ENCODE measurements around the gene LRRTM1. TPM values are rescaled to one million over a fixed set of nuclear protein-coding genes. Genes with fewer than 3 reads are reported as not detected.

The LRRTM1 gene
- 1.1 and 1.4 TPM in 2 replicates for total RNA-seq (2021; fragmentation: NEBNext Ultra II Directional; extraction: Animal tissue kit (Norgen Biotek cat#: 25700))
- polyA plus RNA-seq (2011; rRNA removed), result 2.3 and 4.6 TPM in 2 replicates
- 2.9 TPM for polyA plus RNA-seq (2011; cell fraction: cytosol; rRNA removed)
- polyA plus RNA-seq (2011; cell fraction: nucleus; rRNA removed), result 3.0 TPM
- polyA plus RNA-seq (2012, experiment 1 of 2), result 1.0 to 1.5 TPM (median 1.1 TPM) in 4 replicates
- polyA plus RNA-seq (2012, experiment 2 of 2), result 1.5 TPM
- polyA plus RNA-seq (2013, experiment 1 of 2), result 1.3 TPM
- 1.5 TPM for polyA plus RNA-seq (2013, experiment 2 of 2)
- 2.1 and 2.4 TPM in 2 replicates for polyA minus RNA-seq (2011; rRNA and poly(A)+ RNA removed)
- 1.9 TPM for polyA minus RNA-seq (2011; cell fraction: cytosol; rRNA and poly(A)+ RNA removed)
- 1.6 TPM for polyA minus RNA-seq (2011; cell fraction: nucleus; rRNA and poly(A)+ RNA removed)
- long read RNA-seq, experiment 1, partial matches to known transcripts, result 1 of 2 reads
- long read RNA-seq, experiment 1, other reads (novel, unspliced or antisense), result 0 of 2 reads
- long read RNA-seq, experiment 2, result 0 reads

GRCh38 chr2:80303909-80304837 is at the start of gene LRRTM1:
TSS of gene LRRTM1 (minus strand) at chr2:80304752. CDS start at chr2:80303819, 933 bp downstream.
- FAIRE-seq, result no peak
- H2BK5ac ChIP-seq (ENCODE audit: low read depth, low read length), result no peak within 1 kb of the TSS
- TF ChIP-seq TAF1 (IDR thresholded peaks at IDR 0.05; ENCODE audit: low read depth, low read length) (0 out of 2 replicates have a peak, but pooled peaks have one; percentile 10), SIN3A (conservative IDR thresholded peaks at IDR 0.05 in 1 of 2, IDR thresholded peaks at IDR 0.05 in 1 of 2; ENCODE audit: low read depth in 1 of 2, low read length in 2 of 2) (peak in 1 of 2 experiments; percentile 29; a peak in 1 of 4 replicates), CTCF (IDR thresholded peaks at IDR 0.05; ENCODE audit: control extremely low read depth in 1 of 3, insufficient read depth in 1 of 3, low read depth in 1 of 3, low read length in 3 of 3) (peak in 1 of 3 experiments; percentile 13; a peak in 1 of 4 replicates), RAD21 (IDR thresholded peaks at IDR 0.05 in 1 of 2, conservative IDR thresholded peaks at IDR 0.05 in 1 of 2; ENCODE audit: low read depth in 2 of 2, low read length in 2 of 2) (peak in 1 of 2 experiments; percentile 20; a peak in 2 of 4 replicates)

More at GRCh38 chr2:80303909-80304837, at the start of gene LRRTM1:
- H3K27ac ChIP-seq (ENCODE audit: low read depth, low read length), result no peak within 1 kb of the TSS
- H3K18ac ChIP-seq (ENCODE audit: extremely low read depth, low read length), result no peak within 1 kb of the TSS; the same call in 1 of the 2 replicates
- no peak within 1 kb of the TSS for H3K23ac ChIP-seq (ENCODE audit: insufficient read length)
- no peaks in the 10 kb centered on the region for H3K9me3 ChIP-seq (ENCODE audit: insufficient read depth in 2 of 2, low read depth in 1 of 2, low read length in 1 of 2)
- H2AFZ ChIP-seq (ENCODE audit: low read length), result no peak within 1 kb of the TSS
- H3K4me2 ChIP-seq (ENCODE audit: insufficient read depth in 1 of 2, low read depth in 2 of 2, low read length in 2 of 2), result peak within 1 kb of the TSS; percentile 81 to 88
- H3K27me3 ChIP-seq (replicated peaks in 1 of 4; ENCODE audit: control insufficient read depth in 3 of 4, extremely low read depth in 1 of 4, insufficient read depth in 3 of 4, low read length in 3 of 4), result peaks cover 29 to 56% (median 49%) of the 10 kb centered on the region in 4 experiments
- no peak within 1 kb of the TSS; the same call in 1 of the 2 replicates for H2BK15ac ChIP-seq (ENCODE audit: low read length)
- H3K79me2 ChIP-seq (ENCODE audit: control insufficient read depth in 1 of 2, insufficient read depth in 2 of 2, low read length in 2 of 2), result no peaks in the 10 kb centered on the region
- no peak within 1 kb of the TSS for H4K5ac ChIP-seq (ENCODE audit: insufficient read length, low read depth, low read length)
- H4K8ac ChIP-seq (ENCODE audit: extremely low read depth, insufficient read depth, low read length), result no peak within 1 kb of the TSS
- H3K4ac ChIP-seq (replicated peaks; ENCODE audit: insufficient read length, low read depth, low read length), result no peak within 1 kb of the TSS
- H2BK12ac ChIP-seq (ENCODE audit: low read depth, low read length), result peak within 1 kb of the TSS; percentile 51; the same call in 1 of the 2 replicates
- no peak within 1 kb of the TSS for H4K91ac ChIP-seq (replicated peaks; ENCODE audit: insufficient read length, low read length)
- H3K4me1 ChIP-seq (replicated peaks in 1 of 4; ENCODE audit: control insufficient read depth in 3 of 4, insufficient read depth in 4 of 4, low read length in 3 of 4), result peaks cover 16 to 33% (median 20%) of the 10 kb centered on the region in 4 experiments
- POLR2A ChIA-PET (ENCODE audit: partially characterized antibody), result interaction anchor here (1.0 to 1.5 kb wide), 2 partner anchors 20 to 22 kb away, joined by 4 read pairs; no protein-coding TSS in a partner anchor
- DNase-seq (ENCODE audit: low read depth in 1 of 2, low spot score in 2 of 2), result peak in 1 of 2 experiments; percentile 70
- no peak within 1 kb of the TSS for H3K14ac ChIP-seq (ENCODE audit: insufficient read length)
- no peak within 1 kb of the TSS for H2BK120ac ChIP-seq (replicated peaks; ENCODE audit: low read depth, low read length)
- CTCF ChIA-PET (ENCODE audit: partially characterized antibody), result interaction anchor here (1.3 to 1.9 kb wide), 3 partner anchors 16 to 66 kb away, joined by 4 to 5 read pairs (median 5); no protein-coding TSS in a partner anchor
- peak within 1 kb of the TSS; percentile 33 to 63 (median 56) for H3K4me3 ChIP-seq (ENCODE audit: extremely low read depth in 1 of 4, insufficient read depth in 2 of 4, low read depth in 3 of 4, low read length in 4 of 4)
- H3K23me2 ChIP-seq (ENCODE audit: low read depth, low read length), result peaks cover 23% of the 10 kb centered on the region
- no peaks in the 10 kb centered on the region for H3K36me3 ChIP-seq (ENCODE audit: control insufficient read depth in 2 of 4, insufficient read depth in 4 of 4, low read length in 3 of 4)
- H3K56ac ChIP-seq (replicated peaks; ENCODE audit: insufficient read length, low read depth, low read length), result no peak within 1 kb of the TSS
- 3% methylated on average over 45 of the region's 64 CpGs; no CpG with 5 or more reads in 1 of the 2 experiments for WGBS, 2 experiments (ENCODE audit: extremely low coverage in 1 of 2, insufficient coverage in 1 of 2, insufficient read length in 1 of 2, insufficient replicate concordance in 2 of 2, low coverage in 1 of 2, low lambda C conversion rate in 2 of 2, missing lambda C conversion rate in 1 of 2)
- H3K9ac ChIP-seq (replicated peaks in 1 of 4; ENCODE audit: extremely low read depth in 1 of 4, low read depth in 3 of 4, low read length in 3 of 4), result 0 out of 7 replicates have a peak within 1 kb of the TSS, but pooled peaks of 1 of the 4 experiments have one; percentile 13
- peaks cover 0 to 2% of the 10 kb centered on the region in 2 experiments for H4K20me1 ChIP-seq (replicated peaks in 1 of 2; ENCODE audit: control insufficient read depth in 1 of 2, insufficient read depth in 2 of 2, low read length in 2 of 2)
- H3K79me1 ChIP-seq (ENCODE audit: low read depth, low read length), result no peaks in the 10 kb centered on the region; the same call in 1 of the 2 replicates
- H2BK20ac ChIP-seq (ENCODE audit: low read length), result no peak within 1 kb of the TSS; the same call in 1 of the 2 replicates
- no peak within 1 kb of the TSS for H2AK5ac ChIP-seq (ENCODE audit: low read depth, low read length)
